Measurements from ENCODE around the gene PTPRH. TPM values are rescaled to one million over a fixed set of nuclear protein-coding genes. Genes with fewer than 3 reads are reported as not detected.
"Not testable (repeated sequence)": the region's sequence is repeated elsewhere in the genome, so short reads cannot be mapped to it uniquely, and the experiment has no call there.

The PTPRH gene
- total RNA-seq, 1 experiment from 2014 or later, result 11.8 TPM

DNA sequence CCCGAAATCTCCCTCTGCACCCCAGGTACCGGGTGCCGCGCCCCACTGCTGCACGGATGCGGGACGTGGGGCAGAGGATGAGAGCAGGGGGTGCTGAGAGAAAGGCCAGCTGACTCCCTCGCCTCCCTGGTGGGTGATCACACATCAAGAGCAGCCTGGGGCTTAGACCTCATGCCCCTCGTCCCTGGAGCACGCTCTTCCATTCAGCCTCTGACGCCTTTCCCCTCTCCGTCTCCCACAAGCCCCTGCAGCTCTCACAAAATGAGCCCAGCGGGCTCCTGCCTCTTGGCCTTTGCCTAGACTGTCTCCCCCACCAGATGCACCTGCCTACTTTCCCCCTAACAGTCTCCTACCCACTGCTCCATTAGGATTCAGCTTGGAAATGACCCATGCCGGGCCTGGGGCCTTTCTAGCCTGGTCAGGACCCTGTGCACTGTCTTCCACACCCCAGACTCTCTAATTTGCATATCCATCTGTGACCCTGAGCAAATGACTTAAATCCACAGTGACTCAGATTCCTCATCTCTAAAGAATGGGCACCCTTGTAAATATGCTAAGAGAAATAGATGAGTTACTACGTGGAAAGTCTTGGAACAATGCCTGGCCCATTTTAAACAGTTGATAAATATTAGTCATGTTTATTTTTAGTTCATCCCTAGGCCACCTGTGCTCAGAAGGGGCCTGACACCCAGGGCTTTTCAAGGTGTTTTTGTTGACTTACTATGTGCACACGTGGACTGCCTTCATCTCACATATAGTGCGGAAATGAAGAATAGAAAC lies 582 bp upstream of the PTPRH start:
- DNase-seq, result peak; percentile 36
- Histone ChIP-seq H3K27me3 (no peaks in the 10 kb centered on the region), H3K9me3 (no peaks in the 10 kb centered on the region), H3K36me3 (no peaks in the 10 kb centered on the region), H3K4me3 (no peak overlapping the region)

DNA sequence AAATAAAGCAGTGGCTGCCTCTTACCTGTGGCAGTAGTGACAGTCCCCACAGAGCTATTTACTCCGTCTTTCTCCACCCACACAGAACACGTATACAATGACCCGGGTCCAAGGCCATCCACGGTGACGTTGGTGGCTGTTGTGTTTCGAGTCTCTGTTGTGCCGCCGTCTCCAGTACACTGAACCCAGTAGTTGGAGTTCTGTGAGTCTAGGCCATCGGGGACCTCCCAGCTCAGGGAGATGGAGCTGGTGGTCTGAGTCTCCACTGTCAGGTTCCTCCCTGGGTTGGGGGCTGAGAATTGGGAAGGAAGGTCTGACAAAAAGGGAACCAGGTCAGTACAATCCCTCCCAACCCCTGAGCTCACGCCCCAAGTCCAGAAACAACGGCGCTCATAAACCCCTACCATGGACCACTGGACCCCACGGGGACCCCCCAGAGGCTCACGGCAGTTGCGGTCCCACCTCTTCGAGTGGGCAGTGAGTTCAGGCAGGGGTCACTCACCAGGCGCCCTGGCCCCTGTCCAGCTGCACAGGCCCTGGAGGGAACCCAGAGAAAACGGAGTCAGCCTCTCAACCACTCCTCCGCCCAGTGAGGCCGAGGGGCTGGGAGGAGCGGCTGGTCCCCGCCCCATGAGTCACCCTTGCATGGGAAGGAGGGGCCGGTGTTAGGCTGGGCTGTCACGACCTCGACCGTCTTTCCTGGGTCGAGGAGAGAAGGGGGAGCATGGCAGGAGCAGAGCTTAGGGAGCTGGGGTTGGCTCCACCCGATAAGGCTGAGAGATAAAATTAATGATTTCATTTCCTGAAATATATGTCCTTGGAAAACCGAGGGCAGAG lies 2.4 kb downstream of the PTPRH start:
- Histone ChIP-seq H3K4me3 (peak overlapping the region; percentile 17), H3K36me3 (peaks cover 2% of the 10 kb centered on the region), H3K27me3 (no peaks in the 10 kb centered on the region), H3K9me3 (no peaks in the 10 kb centered on the region)
- peak; percentile 98 for DNase-seq

GRCh38 chr19:55202199-55202598 lies 7.1 kb downstream of the PTPRH start:
- not testable (repeated sequence) for DNase-seq, H3K36me3 ChIP-seq, H3K9me3 ChIP-seq, H3K4me3 ChIP-seq, H3K27me3 ChIP-seq

DNA sequence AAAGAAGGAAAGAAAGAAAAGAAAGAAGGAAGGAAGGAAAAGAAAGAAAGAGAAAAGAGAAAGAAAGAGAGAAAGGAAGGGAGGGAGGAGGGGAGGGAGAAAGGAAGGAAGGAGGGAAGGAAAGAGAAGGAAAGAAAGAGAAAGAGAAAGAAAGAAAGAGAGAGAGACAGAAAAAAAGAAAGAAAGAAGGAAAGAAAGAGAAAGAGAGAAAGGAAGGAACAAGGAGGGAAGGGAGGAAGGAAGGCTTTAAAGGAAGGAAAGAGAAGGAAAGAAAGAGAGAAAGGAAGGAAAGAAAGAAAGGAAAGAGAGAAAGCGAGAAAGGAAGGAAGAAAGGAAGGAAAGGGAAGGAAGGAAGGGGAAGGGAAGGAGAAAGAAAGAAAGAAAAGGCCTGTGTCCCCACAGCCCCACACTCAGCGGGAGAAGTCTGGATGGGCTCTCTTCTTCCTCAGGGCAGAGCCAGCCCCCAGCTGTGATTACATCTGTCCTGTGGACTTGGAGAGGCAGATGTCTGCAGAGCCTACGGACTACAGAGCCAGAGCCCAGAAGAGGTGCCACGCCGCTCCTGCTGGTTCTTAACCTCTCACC lies 9.6 kb downstream of the PTPRH start:
- H3K4me3 ChIP-seq, result no peak overlapping the region
- H3K27me3 ChIP-seq, result no peaks in the 10 kb centered on the region
- H3K9me3 ChIP-seq, result no peaks in the 10 kb centered on the region
- no peak for DNase-seq
- peaks cover 2% of the 10 kb centered on the region for H3K36me3 ChIP-seq

- Histone ChIP-seq H3K36me3 (peaks cover 2% of the 10 kb centered on the region), H3K27me3 (no peaks in the 10 kb centered on the region), H3K4me3 (no peak overlapping the region), H3K9me3 (no peaks in the 10 kb centered on the region)
- DNase-seq, result no peak
Measured at GRCh38 chr19:55198651-55199050, 10.7 kb downstream of the PTPRH start.

DNA sequence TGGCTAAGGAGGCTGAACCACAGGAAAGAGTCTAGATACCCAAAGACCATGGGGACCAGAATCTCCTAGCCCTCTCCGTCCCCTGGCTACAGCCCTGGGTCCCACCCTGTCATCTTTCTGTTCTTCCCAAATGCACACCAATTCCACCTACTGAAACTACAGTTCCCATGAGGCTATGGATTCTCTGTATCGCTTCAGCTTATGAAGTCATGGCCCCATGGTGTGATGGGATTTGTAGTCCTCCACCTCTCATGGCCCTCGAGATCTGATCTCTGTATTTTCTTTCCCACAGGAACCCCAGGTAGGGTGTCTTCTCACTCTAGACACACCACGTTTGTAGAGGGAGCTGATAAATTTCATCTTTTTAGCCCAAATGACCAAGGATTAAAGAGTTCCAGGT lies 11.8 kb downstream of the PTPRH start:
- Histone ChIP-seq H3K27me3 (no peaks in the 10 kb centered on the region), H3K36me3 (peaks cover under 1% of the 10 kb centered on the region), H3K4me3 (no peak overlapping the region), H3K9me3 (no peaks in the 10 kb centered on the region)
- DNase-seq, result no peak

DNA sequence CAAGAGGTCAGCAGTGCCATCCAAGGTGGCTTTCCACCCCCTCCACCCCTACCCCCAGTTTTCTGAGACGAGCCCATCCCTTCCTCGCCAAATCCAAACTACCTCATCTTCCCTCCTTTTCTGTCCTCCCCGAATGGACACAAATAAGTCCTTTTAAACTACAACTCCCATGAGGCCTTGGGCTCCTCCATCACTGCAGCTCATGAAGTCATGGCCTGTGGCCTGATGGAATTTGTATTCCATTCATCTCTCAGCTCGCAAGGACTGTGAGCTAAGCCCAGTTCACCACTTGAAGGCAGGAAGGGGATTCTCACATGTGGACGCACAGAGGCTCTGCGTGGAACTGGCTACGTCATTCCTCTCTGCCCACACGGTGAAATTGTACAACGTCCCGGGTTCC lies 12.5 kb downstream of the PTPRH start:
- Histone ChIP-seq H3K27me3 (no peaks in the 10 kb centered on the region), H3K4me3 (no peak overlapping the region), H3K36me3 (no peaks in the 10 kb centered on the region; the same call in 1 of the 2 replicates), H3K9me3 (no peaks in the 10 kb centered on the region)
- DNase-seq, result no peak

DNA sequence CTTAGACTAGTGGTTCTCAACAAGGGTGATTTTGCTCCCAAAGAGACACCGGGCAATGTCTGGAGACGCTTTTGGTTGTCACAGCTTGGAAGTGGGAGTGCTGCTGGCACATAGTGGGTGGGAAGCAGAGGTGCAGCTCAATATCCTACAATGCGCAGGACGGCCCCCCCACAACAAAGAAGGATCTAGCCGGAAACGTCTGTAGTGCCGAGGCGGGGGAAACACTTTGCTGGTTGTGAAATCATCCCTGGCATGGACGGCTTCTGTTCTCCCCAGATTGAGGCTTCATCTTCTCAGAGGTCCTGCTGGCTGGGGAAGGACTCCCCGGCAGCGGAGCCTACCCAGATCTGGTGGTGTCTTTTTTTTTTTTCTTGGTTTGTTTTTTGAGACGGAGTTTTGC lies 15.8 kb downstream of the PTPRH start:
- no peak for DNase-seq
- Histone ChIP-seq H3K9me3 (no peaks in the 10 kb centered on the region), H3K4me3 (no peak overlapping the region), H3K36me3 (no peaks in the 10 kb centered on the region), H3K27me3 (no peaks in the 10 kb centered on the region)

GRCh38 chr19:55189403-55189835 lies 19.9 kb downstream of the PTPRH start:
- Histone ChIP-seq H3K9me3 (no peaks in the 10 kb centered on the region), H3K36me3 (no peaks in the 10 kb centered on the region), H3K27me3 (no peaks in the 10 kb centered on the region), H3K4me3 (peak overlapping the region; percentile 18)
- DNase-seq, result peak; percentile 98

- no peaks in the 10 kb centered on the region for H3K27me3 ChIP-seq
- peak overlapping the region; percentile 18; the same call in 1 of the 2 replicates for H3K4me3 ChIP-seq
- DNase-seq, result peak; percentile 51
- H3K36me3 ChIP-seq, result no peaks in the 10 kb centered on the region
- no peaks in the 10 kb centered on the region for H3K9me3 ChIP-seq
Measured at GRCh38 chr19:55188625-55189024, 20.7 kb downstream of the PTPRH start.

DNA sequence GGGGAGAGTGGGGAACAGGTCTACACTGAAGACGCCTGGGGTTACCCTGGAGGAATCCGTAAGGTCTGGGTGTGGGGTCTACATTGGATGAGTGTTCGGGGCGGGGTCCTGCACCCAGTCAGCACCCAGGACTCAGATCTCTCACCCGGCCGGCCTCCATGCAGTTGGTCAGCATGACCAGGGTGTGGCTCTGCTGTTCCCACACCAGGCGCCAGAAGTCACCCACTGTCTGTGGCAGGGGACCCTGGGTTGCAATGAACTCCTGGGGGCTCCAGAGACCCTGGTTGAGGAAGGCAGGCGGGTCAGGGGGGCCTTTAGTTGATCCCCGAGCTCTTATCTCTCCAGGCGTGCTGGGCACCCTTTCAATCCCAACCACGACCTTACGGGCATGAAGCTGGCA lies 23.2 kb downstream of the PTPRH start:
- H3K9me3 ChIP-seq, result no peaks in the 10 kb centered on the region
- no peaks in the 10 kb centered on the region; the same call in 1 of the 2 replicates for H3K27me3 ChIP-seq
- no peak overlapping the region for H3K4me3 ChIP-seq
- no peaks in the 10 kb centered on the region for H3K36me3 ChIP-seq
- no peak for DNase-seq

DNA sequence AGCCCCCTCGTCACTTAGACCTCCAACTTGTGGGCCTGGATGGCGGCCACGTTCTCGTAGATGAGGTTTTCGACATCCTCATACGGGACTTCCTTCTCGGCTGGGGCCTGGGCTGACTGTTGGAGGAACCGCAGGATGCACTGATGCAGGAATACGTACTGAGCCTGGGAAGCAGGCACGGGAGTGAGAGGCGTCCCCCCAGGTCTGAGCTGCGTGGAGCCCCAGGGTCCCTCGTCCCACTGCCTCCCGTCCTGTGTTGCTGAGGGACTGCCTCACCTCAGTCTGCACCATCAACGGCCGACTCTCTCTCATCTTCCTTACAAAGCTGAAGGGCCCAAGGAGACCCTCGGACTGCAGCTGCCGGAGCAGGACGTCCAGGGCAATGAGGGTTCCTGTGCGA lies 27.6 kb downstream of the PTPRH start:
- Histone ChIP-seq H3K36me3 (no peaks in the 10 kb centered on the region), H3K27me3 (peaks cover 14% of the 10 kb centered on the region), H3K4me3 (no peak overlapping the region), H3K9me3 (no peaks in the 10 kb centered on the region)
- no peak for DNase-seq

GRCh38 chr19:55179606-55180484 lies 29.5 kb downstream of the PTPRH start, which contains the start of gene SYT5:
SYT5 (minus strand) TSS chr19:55180289; CDS start chr19:55179041, 1,248 bp downstream.
- peaks cover 14% of the 10 kb centered on the region for H3K27me3 ChIP-seq
- H3K36me3 ChIP-seq, result no peaks in the 10 kb centered on the region
- no peaks in the 10 kb centered on the region for H3K9me3 ChIP-seq
- peak; percentile 54 for DNase-seq
- no peak within 1 kb of the TSS for H3K4me3 ChIP-seq

DNA sequence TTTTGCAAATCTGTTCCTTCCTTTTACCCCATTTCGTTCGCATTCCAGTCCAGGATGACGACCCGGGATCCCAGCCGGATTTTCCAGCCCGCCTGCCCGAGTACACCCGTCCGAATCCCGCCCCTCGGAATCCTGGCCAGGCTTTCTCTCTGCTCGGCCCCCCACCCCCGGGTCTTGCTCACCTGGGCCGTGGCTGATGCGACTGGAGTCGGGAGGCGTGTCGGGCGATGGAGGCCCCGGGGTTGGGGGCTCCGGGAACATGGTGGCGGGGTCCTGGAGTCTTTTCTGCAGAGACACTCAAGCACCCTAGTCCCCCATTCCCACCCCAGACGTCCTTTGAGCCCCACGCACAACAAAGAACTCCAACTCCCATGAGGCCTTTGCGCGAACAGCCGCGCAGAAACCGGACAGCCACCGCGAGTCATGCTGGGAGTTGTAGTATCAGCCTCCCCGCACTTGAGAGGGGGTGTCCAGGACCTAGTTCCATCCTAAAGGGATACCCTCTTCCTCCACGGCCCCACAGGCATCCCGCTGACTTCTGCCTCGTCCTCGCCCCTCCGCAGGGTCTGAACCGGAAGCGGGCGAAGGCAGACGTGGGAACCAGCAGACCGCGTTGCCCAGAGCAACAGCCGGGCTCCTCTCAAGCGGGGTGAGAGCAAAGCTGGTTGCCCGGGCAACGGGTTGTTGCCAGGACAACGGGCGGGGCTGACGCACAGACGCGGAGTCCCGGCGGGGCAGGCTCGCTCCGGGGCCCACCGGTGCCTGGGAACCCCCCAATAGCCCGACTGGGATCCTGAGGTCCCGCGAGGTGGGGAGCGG lies 30.3 kb downstream of the PTPRH start:
- Histone ChIP-seq H3K4me3 (no peak overlapping the region), H3K36me3 (no peaks in the 10 kb centered on the region), H3K27me3 (peaks cover 14% of the 10 kb centered on the region), H3K9me3 (no peaks in the 10 kb centered on the region)
- DNase-seq, result peak; percentile 45

DNA sequence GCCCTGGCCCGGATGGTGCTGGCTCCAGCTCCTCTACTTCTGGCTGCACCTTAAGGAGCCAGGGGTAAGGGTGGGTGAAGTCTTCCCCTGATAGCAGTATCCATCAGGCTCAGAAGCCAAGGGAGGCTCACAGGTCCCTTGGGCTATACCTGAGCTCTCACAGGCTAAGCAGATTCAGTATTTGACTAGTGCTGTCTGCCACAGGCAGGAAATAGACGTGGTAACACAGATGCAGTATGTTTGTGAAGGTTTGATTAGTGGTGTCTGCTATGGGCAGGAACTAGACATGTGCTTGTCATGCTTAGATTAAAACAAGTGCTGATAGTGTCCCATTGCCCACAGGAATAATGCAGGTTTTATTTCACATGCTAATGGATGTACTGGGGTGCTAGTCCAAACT lies 33.2 kb downstream of the PTPRH start:
- no peaks in the 10 kb centered on the region for H3K9me3 ChIP-seq
- H3K36me3 ChIP-seq, result no peaks in the 10 kb centered on the region
- no peak for DNase-seq
- no peak overlapping the region for H3K4me3 ChIP-seq
- H3K27me3 ChIP-seq, result peaks cover 14% of the 10 kb centered on the region
